Measurements from ENCODE around the gene SPDYE5.
"Not testable (repeated sequence)": the region's sequence is repeated elsewhere in the genome, so short reads cannot be mapped to it uniquely, and the experiment has no call there.

SPDYE5 gene

GRCh38 chr7:75492020-75492419, at the start of gene SPDYE5:
Gene SPDYE5 (plus strand): TSS chr7:75492320. CDS start chr7:75494048, 1,728 bp downstream.
- not testable (repeated sequence) for DNase-seq (ENCODE audit: extremely low read depth, low read depth); H3K4me3 ChIP-seq (replicated peaks; ENCODE audit: low read depth, low read length)

- peak overlapping the region; percentile 48 for H3K4me3 ChIP-seq (replicated peaks; ENCODE audit: low read depth, low read length)
- peak; percentile 14 for DNase-seq (ENCODE audit: extremely low read depth, low read depth)
Measured at GRCh38 chr7:75442465-75443111, 49.5 kb upstream of the SPDYE5 start.

- not testable (repeated sequence) for H3K4me3 ChIP-seq (replicated peaks; ENCODE audit: low read depth, low read length); DNase-seq (ENCODE audit: extremely low read depth, low read depth)
Measured at GRCh38 chr7:75449946-75450345, 42.2 kb upstream of the SPDYE5 start.

- not testable (repeated sequence) for DNase-seq (ENCODE audit: extremely low read depth, low read depth); H3K4me3 ChIP-seq (replicated peaks; ENCODE audit: low read depth, low read length)
- peak; percentile 47 for TF ChIP-seq CTCF (IDR thresholded peaks at IDR 0.05; ENCODE audit: low read depth, low read length, missing control alignments)
Measured at GRCh38 chr7:75452494-75452955, 39.6 kb upstream of the SPDYE5 start.

- not testable (repeated sequence) for H3K4me3 ChIP-seq (replicated peaks; ENCODE audit: low read depth, low read length); DNase-seq (ENCODE audit: extremely low read depth, low read depth)
Measured at GRCh38 chr7:75456403-75456802, 35.7 kb upstream of the SPDYE5 start.

GRCh38 chr7:75458034-75458433, 34.1 kb upstream of the SPDYE5 start:
- not testable (repeated sequence) for DNase-seq (ENCODE audit: extremely low read depth, low read depth)

GRCh38 chr7:75460541-75460940, 31.6 kb upstream of the SPDYE5 start:
- DNase-seq (ENCODE audit: extremely low read depth, low read depth); H3K4me3 ChIP-seq (replicated peaks; ENCODE audit: low read depth, low read length): not testable (repeated sequence)

More at GRCh38 chr7:75458034-75458433, 34.1 kb upstream of the SPDYE5 start:
- not testable (repeated sequence) for H3K4me3 ChIP-seq (replicated peaks; ENCODE audit: low read depth, low read length)

GRCh38 chr7:75470166-75470565, 22.0 kb upstream of the SPDYE5 start:
- not testable (repeated sequence) for H3K4me3 ChIP-seq (replicated peaks; ENCODE audit: low read depth, low read length); DNase-seq (ENCODE audit: extremely low read depth, low read depth)

GRCh38 chr7:75477457-75477856, 14.7 kb upstream of the SPDYE5 start:
- H3K4me3 ChIP-seq (replicated peaks; ENCODE audit: low read depth, low read length); DNase-seq (ENCODE audit: extremely low read depth, low read depth): not testable (repeated sequence)

- H3K4me3 ChIP-seq (replicated peaks; ENCODE audit: low read depth, low read length); DNase-seq (ENCODE audit: extremely low read depth, low read depth): not testable (repeated sequence)
Measured at GRCh38 chr7:75480313-75480712, 11.8 kb upstream of the SPDYE5 start.

GRCh38 chr7:75485355-75485978, 6.7 kb upstream of the SPDYE5 start:
- peak overlapping the region; percentile 65 for H3K4me3 ChIP-seq (replicated peaks; ENCODE audit: low read depth, low read length)
- DNase-seq (ENCODE audit: extremely low read depth, low read depth): not testable (repeated sequence)

GRCh38 chr7:75485979-75486643, 6.0 kb upstream of the SPDYE5 start, which contains the start of gene POM121C:
Gene POM121C (minus strand): TSS chr7:75486299. CDS start chr7:75441496, 44,803 bp downstream.
- H3K4me3 ChIP-seq (replicated peaks; ENCODE audit: low read depth, low read length): peak within 1 kb of the TSS; percentile 65
- peak; percentile 74 for DNase-seq (ENCODE audit: extremely low read depth, low read depth)

- not testable (repeated sequence) for DNase-seq (ENCODE audit: extremely low read depth, low read depth); H3K4me3 ChIP-seq (replicated peaks; ENCODE audit: low read depth, low read length)
Measured at GRCh38 chr7:75509033-75509432, 16.9 kb downstream of the SPDYE5 start.

- DNase-seq (ENCODE audit: extremely low read depth, low read depth); H3K4me3 ChIP-seq (replicated peaks; ENCODE audit: low read depth, low read length): not testable (repeated sequence)
Measured at GRCh38 chr7:75518842-75519241, 26.7 kb downstream of the SPDYE5 start.

GRCh38 chr7:75521727-75522126, 29.6 kb downstream of the SPDYE5 start:
- H3K4me3 ChIP-seq (replicated peaks; ENCODE audit: low read depth, low read length); DNase-seq (ENCODE audit: extremely low read depth, low read depth): not testable (repeated sequence)

GRCh38 chr7:75527224-75527722, 35.2 kb downstream of the SPDYE5 start:
- DNase-seq (ENCODE audit: extremely low read depth, low read depth): not testable (repeated sequence)
- peak overlapping the region; percentile 85 for H3K4me3 ChIP-seq (replicated peaks; ENCODE audit: low read depth, low read length)
